NCI-H1092 (cell line): ENCODE measurements around the gene NFKBIE.
A peak's percentile ranks its signal among the peaks of the same experiment; 100 is the strongest.

Source experiments
- DNase-seq: peaks from one replicate; lab custom pipeline; 2025; lab: John Stamatoyannopoulos, UW

The NFKBIE gene

DNA sequence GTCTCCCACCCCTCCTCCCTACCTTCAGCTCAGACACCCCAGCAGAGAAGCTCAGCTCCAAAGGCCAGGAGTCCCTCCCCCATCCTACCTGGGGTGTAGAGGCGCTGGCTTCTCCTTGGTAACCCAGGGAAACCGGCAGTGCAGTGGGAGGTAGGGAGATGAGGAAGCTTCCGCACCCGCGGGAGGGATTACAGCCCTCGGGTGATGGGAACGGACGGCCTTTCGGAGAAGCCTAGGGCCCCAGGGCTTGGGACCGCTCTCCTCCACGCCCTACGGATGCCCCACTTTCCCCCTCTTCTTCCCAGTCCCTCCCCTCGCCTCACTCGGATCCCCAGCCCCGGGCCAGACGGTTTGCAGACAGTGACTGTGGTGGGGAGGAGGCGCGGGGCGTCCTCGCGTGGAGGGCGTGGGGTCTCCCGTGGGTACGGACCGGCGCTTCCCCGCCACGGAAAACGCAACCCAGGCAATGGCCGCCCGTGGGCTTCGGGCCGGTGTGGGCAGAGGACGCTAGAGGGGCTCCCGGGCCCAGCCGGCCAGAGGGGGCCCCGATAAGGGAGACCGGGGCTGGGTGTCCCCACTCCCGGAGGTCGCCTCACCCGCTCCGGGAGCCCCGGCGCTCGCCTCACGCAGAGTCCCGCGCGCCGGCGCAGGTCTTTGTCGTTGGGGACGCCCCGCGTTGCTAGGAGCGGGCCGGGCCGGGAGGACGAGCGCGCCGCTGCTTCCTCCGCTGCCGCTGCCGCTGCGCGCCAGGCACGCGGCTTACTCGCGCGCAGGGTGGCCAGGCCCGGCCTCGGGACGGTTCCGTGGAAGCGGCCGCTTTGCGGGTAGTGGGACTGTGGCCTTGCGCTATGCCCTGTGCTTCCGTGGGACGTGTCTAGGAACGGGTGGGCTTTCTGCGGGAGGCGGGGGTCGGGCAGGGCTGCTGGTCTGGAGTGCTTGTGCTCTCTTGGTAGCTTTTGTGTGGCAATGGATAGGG, 32.0 kb upstream of the NFKBIE start:
- DNase-seq = peak; percentile 8

DNA sequence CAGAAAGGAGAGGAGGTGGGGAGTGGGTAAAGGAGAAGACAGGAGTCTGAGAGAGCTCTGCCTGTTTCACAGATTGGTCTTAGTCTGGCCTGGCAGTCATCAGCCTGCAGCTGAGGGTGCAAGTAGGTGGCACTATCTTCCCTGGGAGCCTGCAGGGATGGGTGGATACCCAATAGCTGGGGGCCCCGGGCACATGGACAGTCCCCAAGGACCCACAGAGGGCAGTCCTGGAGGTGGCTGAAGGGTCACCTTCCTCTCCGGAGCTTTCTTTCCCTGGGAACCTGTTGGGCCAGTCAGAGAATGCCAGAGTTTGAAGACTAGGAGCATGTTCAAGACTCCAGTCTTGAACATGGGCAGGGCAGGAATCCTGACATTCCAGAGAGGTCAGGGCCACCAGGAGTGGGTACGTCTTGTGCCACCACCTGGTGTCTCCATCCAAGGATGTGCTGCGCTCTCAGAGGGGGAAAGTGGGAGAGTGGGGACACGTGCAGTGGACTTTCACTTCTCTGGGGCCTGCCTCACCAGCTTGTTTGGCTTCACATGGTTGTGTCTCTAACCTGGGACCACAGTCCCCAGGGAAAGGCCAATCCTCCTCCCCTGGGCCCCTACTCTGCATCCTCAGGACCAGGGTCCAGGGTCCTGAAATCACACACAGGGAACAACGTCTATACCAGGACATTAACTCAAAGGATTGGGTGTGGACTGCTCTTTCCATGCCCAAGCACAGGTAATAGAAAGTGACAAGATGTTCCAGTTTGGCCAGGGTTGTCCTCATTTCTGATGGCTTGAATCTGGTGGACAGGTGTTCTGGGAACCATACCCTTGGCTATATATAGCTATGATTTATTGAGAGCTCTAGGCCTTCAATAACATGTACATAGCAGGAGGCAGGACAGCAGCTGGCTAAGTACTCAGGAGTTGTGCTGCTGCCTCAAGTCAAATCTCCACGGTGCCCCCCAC, 29.8 kb upstream of the NFKBIE start:
- no peak for DNase-seq

DNA sequence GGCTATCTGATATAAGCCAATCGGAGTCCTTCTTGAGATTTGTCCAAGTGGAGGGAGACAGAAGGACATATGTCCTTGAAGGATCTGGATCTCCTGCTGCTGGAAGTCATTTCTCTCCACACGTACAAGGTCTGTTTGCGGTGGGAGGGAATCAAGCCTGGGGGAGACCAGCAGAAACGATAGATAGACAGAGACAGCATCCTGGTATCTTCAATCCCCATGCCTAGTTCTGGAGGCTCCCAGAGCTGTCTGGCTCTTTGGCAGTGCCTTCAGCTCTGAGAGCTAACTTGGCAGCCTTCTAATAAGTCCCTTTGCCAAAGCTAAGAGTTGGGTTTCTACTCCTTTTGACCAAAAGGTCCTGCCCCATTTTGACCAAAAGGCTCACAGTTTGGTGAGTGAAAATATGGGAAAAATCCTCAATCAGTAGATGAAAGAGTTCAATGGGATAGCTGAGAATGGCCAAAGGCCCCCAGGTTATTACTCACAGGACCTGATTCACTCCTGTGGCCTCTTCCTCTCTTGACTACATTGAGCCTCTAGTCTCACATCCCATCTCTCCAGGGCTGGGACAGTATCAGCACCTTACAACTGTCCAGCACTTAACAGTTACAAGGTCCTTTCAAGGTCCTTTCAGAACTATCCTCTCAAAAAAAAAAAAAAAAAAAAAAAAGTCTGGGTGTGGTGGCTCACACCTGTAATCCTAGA, 27.5 kb upstream of the NFKBIE start:
- DNase-seq = no peak

DNA sequence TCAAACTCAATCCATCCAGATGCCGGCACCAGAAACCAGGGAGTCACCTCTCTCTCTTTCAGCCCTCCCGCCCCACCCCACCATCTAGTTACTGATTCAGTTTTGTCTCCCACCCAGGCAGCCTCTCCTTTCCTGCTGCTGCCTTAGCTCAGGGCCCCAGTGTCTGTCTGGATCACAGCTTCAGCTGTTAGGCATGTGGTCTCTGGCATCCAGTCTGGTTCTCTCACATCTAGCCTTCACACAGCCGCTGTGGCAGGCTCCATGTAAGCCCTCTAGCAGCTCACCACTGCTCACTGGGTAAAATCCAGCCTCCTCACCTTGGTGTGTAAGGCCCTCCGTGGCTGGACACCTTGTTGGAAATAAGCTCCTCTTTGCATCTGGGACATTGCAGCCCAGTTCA, 26.5 kb upstream of the NFKBIE start:
- DNase-seq = no peak

DNA sequence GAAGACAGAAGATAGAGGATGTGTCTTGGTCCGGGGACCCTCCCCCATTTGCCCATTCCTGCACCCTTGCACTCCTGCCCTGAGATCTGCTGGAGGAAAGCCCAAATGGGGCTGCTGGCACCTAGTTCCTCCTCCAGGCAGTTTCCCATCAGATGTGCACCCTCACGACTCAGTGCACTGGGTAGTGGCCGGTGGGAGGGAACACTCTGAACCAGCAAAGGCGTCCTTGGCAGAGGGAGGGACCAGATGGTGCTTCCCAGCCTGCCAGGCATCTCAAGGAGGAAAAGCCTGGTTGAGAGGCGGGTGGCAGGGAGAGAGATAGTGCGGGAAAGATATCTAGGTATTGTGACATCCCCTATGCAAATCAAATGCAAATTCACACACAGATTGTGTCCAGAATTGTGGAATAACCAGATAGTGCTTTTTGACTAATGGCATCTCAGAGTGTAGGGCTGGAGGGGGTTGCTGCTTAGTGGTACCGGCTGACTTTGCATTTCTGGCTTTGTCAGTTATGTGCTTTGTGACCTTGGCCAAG, 24.4 kb upstream of the NFKBIE start:
- no peak for DNase-seq

DNA sequence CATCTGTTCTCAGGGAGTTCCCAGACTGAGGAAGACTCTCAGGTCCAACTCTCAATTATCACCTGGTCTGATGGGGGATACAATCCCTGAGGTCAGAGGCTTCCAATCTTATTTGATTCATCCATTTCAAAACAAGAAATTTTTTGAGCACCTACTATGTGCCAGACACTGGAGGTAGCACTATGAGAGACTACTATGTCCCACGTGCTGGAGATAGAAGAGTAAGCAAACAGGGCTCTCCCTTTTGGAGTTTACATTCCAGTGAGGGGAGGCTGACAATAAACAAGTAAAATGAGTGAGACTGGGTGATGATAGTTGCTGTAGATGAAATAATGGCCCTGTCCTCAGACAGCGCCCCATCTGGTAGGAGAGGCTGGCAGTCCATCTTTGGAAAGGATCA, 21.4 kb upstream of the NFKBIE start:
- no peak for DNase-seq

DNA sequence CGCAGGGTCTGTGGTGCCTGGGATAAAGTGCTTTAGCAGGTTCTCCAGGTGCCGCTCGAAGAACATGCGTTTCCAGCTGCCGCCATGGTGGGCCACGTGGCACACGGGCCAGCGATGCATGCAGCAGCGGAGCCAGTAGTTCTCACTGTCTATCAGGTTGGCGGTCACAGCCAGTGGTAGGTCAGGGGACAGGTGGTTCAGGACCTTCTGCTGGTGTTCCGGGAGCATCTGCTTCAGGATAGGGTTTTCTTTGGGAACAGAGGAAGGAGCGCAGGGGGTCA, 20.9 kb upstream of the NFKBIE start:
- no peak for DNase-seq

DNA sequence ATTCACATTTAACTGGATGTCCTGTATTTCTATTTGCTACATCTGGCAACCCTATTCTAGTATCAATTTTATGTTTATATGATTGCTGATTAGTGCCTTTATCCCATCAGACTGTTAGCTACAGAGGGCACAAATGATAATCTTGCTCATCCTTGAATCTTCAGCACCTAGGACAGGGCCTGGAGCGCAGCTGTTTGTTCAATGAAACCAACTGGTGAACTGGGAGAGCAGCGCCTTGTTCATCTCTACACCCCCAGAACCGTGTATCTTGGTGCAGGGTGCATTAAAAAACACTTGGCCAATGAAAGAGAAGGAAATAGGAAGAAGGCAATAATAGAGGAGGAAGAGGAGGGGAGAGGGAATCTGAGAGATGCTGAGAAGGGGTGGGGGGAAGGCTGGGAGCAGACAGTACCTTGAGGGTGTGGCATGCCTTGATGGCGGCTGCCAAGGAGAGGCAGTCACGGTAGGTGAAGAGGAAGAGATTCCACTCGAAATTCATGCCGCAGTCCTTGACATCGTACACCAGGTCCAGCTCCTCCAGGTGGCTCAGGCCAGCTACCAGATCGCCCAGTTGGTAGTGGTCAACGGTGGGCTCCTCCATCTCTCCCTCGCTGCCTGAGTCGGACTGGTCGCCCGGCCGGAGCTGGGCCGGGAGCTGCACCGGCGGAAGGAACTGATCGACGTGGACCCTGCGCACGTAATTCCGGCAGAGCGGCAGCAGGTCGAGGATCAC, 20.4 kb upstream of the NFKBIE start:
- no peak for DNase-seq

DNA sequence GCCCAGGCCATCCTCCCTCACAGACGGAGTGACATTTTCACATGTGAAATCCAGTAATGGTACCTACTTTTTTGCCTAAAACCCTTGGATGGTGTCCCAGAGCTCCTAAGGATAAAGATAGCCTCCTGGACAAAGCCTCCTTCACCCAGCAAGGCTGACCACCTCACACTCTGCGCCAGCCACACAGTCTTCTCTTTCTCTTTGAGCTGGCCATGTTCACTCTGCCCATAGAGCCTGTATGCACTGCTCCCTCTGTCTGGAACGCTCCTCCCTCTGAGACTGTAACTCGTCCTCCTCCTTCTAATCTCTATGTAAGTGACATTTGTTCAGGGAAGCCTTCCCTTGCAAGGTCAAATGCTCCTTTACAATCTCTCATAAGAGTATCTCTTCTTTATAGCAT, 19.5 kb upstream of the NFKBIE start:
- no peak for DNase-seq

DNA sequence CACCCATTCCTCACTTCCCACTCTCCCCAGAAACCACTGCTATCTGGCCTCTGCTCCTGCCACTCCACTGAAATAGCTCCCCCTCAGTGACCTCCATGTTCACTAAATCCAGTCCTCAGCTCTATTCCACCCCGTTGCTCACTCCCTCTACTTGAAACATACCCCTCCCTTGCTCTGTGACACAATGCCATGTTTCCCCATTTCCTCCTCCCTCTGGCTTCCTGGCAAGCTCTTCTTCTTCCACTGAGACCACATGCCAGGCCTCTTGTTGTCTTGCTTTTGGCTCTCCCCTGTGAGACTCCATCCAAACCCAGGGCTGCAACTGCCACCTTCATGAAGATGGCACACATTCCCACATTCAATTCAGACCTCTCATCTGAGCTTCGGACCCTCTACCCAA, 18.8 kb upstream of the NFKBIE start:
- DNase-seq = no peak

DNA sequence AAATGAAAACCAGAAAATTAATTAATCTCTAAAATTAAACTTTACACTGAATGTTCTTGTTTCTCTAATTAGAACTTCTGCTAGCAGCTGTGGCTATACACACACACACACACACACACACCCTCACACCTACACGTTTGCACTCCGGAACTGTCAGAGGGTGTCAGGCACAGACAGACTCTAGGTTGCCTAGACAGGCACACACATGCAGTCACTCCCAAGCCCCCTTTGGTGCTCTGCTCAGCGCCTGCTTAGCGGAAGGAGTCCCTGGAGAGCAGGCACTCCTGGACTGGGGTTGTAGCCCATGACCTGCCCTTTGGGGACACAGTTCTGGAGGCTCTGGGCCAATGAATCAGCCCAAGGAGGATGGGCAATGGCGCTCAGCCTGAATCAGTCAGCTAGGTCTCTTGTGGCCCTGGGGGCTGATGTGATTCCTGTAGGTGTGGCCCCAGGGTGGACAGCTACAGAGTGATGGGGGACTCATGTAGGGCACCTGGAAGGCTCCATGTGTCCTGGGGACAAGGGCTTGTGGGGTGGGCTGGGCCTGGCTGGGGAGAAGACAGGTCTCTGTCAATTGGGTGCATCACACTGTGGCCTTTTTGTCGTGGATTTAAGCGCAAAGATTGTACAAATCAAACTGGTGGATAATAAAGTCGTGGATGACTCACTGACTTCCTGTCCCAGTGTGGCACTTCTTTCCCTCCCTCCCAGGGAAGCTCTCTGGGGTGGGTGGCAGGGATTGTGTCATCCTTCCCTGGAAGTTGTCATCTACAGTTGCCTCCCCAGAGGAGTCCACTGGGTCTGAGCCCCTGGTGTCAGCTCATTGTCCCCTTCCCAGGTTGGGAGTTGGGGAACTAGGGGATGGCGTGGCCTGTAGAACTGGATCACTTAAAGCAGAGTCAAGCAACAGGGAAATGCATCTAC, 13.7 kb upstream of the NFKBIE start:
- no peak for DNase-seq

DNA sequence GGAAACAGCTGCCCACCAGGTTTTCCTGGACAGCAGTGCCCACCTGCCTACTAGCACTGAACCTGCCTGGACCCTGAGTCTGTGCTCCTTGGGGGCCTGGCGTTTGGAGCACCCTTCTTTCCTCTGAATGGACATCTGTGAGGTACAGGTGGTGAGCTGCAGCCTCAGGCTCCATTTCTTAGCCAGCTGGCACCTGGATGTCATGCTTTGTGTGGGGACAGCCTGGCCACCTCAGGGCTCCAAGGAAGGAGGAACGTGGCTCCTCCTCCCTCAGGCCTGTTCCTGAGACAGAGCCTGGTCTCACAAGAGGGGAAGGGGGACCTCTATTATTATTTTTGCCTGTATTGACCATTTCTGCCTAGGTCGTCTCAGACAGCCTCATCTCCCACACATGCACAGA, 13.0 kb upstream of the NFKBIE start:
- no peak for DNase-seq

DNA sequence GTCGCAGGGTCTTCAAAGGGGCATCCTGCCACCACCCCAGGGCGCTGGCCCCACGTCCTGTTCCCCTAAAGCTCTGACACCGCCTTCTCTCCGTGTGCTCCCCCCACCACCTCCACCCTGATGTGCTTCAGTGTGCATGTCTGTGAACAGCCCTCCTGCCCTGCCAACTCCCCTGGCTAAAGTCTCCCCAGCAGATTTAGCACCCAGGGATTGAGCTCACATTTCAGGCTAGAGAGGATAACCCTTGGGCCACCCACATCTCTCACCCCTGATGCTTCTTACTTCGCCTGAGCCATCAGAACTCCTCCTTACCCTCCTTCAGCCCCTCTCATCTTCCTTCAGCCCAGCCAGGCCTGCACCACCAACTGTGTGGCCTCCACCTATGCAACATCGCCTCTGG, 12.4 kb upstream of the NFKBIE start:
- no peak for DNase-seq

DNA sequence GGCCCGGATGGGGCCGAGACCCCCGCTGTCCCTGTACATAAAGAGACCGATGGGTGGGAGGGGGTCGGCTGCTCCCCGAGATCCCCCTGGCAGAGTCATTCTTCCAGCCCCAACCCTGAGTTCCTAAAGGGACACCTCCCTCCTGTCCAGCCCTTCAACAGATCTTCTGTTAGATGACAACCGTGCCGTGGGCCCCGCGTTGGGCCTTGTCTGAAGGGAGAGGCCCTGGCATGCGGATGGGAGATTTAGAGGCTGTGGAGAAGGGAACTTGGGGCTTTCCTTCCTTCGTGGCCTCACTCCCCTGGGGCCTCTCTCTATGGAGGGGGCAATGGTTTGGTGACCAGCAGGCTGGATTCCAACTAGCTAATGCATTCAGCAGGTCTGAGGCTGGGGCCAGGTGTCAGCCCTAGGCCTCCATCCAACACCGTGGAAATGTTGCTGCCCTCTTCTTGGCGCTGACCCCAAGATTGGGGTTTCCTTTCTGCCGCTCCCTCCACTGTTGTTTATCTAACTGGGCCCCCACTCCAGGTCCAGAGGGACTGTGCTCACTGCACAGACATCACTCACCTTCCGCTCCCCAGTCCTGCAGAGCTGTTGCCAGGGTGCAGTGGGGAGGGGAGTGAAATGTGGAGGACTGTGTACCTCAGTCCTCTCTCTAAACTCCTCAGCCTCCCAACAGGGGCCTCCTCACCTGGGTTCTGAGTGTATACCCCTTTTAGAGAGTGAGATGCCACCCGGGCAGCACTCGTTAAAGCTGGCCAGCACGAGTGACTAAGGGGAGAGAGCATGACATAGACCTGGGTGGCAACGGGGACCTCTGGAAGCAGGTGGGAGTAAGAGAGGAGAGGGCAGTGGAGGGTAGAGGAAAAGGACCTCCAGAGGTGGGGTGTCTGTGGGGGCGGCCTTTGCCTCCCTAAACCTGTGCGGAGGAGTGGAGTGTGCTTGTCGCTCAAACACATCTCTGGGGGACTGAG, 11.6 kb upstream of the NFKBIE start:
- no peak for DNase-seq

DNA sequence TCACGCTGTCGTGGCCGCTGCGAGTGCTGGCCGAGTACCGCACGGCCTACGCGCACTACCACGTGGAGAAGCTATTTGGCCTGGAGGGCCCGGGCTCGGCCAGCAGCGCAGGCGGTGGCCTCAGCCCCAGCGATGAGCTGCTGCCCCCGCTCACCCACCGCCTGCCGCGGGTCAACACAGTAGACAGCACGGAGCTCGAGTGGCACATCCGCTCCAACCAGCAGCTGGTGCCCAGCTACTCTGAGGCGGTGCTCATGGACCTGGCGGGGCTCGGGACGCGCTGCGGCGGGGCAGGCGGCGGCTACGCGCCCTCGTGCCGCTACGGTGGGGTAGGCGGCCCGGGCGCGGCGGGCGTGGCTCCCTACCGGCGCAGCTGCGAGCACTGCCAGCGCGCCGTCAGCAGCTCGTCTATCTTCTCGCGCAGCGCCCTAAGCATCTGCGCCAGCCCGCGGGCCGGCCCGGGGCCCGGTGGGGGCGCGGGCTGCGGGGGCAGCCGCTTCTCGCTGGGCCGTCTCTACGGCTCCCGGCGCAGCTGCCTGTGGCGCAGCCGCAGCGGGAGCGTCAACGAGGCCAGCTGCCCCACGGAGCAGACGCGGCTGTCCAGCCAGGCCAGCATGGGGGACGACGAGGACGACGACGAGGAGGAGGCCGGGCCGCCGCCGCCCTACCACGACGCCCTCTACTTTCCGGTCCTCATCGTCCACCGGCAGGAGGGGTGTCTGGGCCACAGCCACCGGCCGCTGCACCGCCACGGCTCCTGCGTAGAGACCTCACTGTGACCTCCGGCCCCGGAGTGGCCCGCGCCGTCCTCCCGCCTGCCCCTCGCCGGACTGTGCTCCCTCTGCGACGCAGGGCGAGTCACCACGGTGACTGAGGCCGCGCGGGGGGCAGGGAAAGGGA, 10.6 kb upstream of the NFKBIE start:
- no peak for DNase-seq

DNA sequence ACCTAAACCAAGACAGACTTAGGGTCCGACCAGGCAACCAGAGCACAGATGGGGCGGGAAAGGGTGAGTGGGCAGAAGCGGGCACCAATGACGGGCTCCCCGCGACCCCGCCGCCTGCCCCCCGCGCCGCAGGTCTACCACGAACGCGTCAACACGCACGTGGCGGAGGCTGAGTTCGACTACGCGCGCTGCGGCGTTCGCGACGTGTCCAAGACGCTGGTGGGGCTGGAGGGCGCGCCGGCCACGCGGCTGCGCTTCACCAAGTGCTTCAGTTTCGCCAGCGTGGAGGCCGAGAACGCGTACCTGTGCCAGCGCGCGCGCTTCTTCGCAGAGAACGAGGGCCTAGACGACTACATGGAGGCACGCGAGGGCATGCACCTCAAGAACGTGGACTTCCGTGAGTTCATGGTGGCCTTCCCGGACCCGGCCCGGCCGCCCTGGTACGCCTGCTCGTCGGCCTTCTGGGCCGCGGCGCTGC, 10.0 kb upstream of the NFKBIE start:
- DNase-seq = no peak

DNA sequence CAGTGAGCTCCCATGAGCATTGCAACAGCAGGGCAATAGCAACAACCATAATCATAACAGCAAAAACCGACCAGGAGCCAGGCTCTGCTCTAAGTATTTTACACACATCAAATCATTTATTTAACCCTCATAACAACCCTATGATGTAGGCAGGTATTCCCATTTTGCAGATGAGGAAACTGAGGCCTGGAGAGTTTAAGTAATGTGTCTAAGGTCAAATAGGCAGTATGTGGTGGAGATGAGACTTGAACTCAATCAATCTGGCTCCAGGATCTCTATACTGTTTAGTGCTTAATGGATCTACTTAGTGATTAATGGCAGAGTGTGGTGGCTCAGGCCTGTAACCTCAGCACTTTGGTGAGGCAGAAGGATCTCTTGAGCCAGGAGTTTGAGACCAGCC, 8.3 kb upstream of the NFKBIE start:
- DNase-seq = no peak

DNA sequence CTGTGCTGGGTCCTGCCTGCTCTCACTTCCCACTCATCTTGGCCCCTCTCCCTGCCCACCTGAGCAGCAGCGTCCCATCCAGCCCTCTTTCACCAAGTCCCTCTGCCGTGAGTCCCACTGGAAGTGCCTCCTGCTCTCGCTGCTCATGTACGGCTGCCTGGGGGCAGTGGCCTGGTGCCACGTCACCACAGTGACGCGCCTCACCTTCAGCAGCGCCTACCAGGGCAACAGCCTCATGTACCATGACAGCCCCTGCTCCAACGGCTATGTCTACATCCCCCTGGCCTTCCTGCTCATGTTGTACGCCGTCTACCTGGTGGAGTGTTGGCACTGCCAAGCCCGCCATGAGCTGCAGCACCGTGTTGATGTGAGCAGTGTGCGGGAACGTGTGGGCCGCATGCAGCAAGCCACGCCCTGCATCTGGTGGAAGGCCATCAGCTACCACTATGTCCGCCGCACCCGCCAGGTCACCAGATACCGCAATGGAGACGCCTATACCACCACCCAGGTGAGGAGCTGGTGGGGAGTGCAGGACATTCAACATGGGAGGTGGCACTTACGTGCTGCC, 7.7 kb upstream of the NFKBIE start:
- no peak for DNase-seq
